ENCODE data around the gene SDK1.

- TF ChIP-seq POLR2A (IDR thresholded peaks at IDR 0.05; ENCODE audit: low read length), result no peak
- TF ChIP-seq GATA1 (IDR thresholded peaks at IDR 0.05; ENCODE audit: low read depth, low read length), result no peak
Measured at GRCh38 chr7:4308205-4308590, 1007.1 kb downstream of the SDK1 start.
